GM12878 (cell line): Measurements from ENCODE around the gene TBL3. TPM values are rescaled to one million over a fixed set of nuclear protein-coding genes. Genes with fewer than 3 reads are reported as not detected.

ENCODE experiments used
- BHLHE40 ChIP-seq, 2 experiments: fragments of 450-650 bp in 1 of 2; IDR thresholded peaks; 2 replicates each; pipeline ENCODE4 v1.6.1; 2011 to 2017; ENCODE audit warnings: low read depth in 2 of 2, borderline replicate concordance in 1 of 2, improper control_type of control experiment in 1 of 2, low read length in 1 of 2, mild to moderate bottlenecking in 1 of 2
- CHD4 ChIP-seq: fragments of 200-600 bp; sonication (generic); IDR thresholded peaks from 2 replicates; pipeline ENCODE4 v1.6.1; 2016; ENCODE audit warnings: mild to moderate bottlenecking
- CREB1 ChIP-seq: IDR thresholded peaks from 2 replicates; pipeline ENCODE4 v1.6.1; 2012; ENCODE audit warnings: low read depth, mild to moderate bottlenecking, inconsistent platforms
- EZH2 ChIP-seq: IDR thresholded peaks from 2 replicates; pipeline ENCODE4 v1.6.1; 2012; ENCODE audit warnings: low read depth, mild to moderate bottlenecking, control low read depth, inconsistent platforms, low read length, borderline replicate concordance; ENCODE audit not compliant: control insufficient read depth
- NR2F1 ChIP-seq: fragments of 450-650 bp; conservative IDR thresholded peaks from 2 replicates; pipeline ENCODE4 v1.6.1; 2017; ENCODE audit warnings: mild to moderate bottlenecking
- POLR2AphosphoS5 ChIP-seq: IDR thresholded peaks from 2 replicates; pipeline ENCODE4 v1.6.1; 2011; ENCODE audit warnings: mild to moderate bottlenecking, low read length, inconsistent platforms
- SKIL ChIP-seq: fragments of 450-650 bp; IDR thresholded peaks from 2 replicates; pipeline ENCODE4 v1.6.1; 2017; ENCODE audit warnings: mild to moderate bottlenecking, low read depth, inconsistent platforms; ENCODE audit not compliant: poor library complexity, severe bottlenecking
- SMC3 ChIP-seq: IDR thresholded peaks from 2 replicates; pipeline ENCODE4 v1.6.1; 2011; ENCODE audit warnings: low read length, improper control_type of control experiment, borderline replicate concordance
- SUPT20H ChIP-seq: IDR thresholded peaks from 2 replicates; pipeline ENCODE4 v1.6.1; 2011; ENCODE audit warnings: low read depth, mild to moderate bottlenecking, low read length, moderate library complexity, borderline replicate concordance; ENCODE audit not compliant: control insufficient read depth
- TCF12 ChIP-seq: IDR thresholded peaks from 2 replicates; pipeline ENCODE4 v1.6.1; 2011; ENCODE audit warnings: low read depth, mild to moderate bottlenecking, low read length
- ZNF207 ChIP-seq: fragments of 450-650 bp; IDR thresholded peaks from 2 replicates; pipeline ENCODE4 v1.6.1; 2014; ENCODE audit warnings: antibody characterized with exemption, mild to moderate bottlenecking, borderline replicate concordance
- polyA plus RNA-seq, 11 experiments: library from polyadenylated mRNA; depleted of rRNA in 4 of 11; unstranded in 6 of 11; stranded (reverse) in 5 of 11; fragments of >200 nt; fragmentation: Nextera tagmentation in 4 of 11; fragmentation: Illumina TruSeq in 1 of 11; extraction: Ambion mirVana in 4 of 11; extraction: Trizol in 1 of 11; gene quantifications; 1 replicate in 1 of 11; 2 replicates in 10 of 11; pipeline versions ENCODE4 v1.2.1 to v1.2.3, GENCODE V29; 2011 to 2016; ENCODE audit warnings: inconsistent platforms in 2 of 11, missing spikeins in 2 of 11, low read depth in 1 of 11
- total RNA-seq, 4 experiments: library from RNA; depleted of rRNA in 3 of 4; stranded (reverse); fragments of >200 nt in 3 of 4; fragmentation: Illumina TruSeq in 1 of 4; extraction: Trizol in 1 of 4; gene quantifications; 2 replicates each; pipeline versions ENCODE4 v1.2.1 to v1.2.3, GENCODE V29; 2013 to 2021
- TF ChIP-seq, protein P1 (sequence below): IDR thresholded peaks from 2 replicates; pipeline ENCODE4 v1.6.1; 2012; ENCODE audit warnings: improper control_type of control experiment, low read depth, low read length; ENCODE audit not compliant: insufficient replicate concordance
- TF ChIP-seq, protein P2 (sequence below): IDR thresholded peaks from 2 replicates; pipeline ENCODE4 v1.6.1; 2012; ENCODE audit warnings: low read depth, low read length, improper control_type of control experiment

Gene TBL3
- total and polyA plus RNA-seq, 10 of the 15 experiments (the other 5 are each of a cell fraction or from before 2014, with no cell fraction given) = 1.2 to 101 (median 34.2) TPM

GRCh38 chr16:1963806-1964505 lies 7.9 kb upstream of the TBL3 start (continued):
- TF ChIP-seq, protein P1, sequence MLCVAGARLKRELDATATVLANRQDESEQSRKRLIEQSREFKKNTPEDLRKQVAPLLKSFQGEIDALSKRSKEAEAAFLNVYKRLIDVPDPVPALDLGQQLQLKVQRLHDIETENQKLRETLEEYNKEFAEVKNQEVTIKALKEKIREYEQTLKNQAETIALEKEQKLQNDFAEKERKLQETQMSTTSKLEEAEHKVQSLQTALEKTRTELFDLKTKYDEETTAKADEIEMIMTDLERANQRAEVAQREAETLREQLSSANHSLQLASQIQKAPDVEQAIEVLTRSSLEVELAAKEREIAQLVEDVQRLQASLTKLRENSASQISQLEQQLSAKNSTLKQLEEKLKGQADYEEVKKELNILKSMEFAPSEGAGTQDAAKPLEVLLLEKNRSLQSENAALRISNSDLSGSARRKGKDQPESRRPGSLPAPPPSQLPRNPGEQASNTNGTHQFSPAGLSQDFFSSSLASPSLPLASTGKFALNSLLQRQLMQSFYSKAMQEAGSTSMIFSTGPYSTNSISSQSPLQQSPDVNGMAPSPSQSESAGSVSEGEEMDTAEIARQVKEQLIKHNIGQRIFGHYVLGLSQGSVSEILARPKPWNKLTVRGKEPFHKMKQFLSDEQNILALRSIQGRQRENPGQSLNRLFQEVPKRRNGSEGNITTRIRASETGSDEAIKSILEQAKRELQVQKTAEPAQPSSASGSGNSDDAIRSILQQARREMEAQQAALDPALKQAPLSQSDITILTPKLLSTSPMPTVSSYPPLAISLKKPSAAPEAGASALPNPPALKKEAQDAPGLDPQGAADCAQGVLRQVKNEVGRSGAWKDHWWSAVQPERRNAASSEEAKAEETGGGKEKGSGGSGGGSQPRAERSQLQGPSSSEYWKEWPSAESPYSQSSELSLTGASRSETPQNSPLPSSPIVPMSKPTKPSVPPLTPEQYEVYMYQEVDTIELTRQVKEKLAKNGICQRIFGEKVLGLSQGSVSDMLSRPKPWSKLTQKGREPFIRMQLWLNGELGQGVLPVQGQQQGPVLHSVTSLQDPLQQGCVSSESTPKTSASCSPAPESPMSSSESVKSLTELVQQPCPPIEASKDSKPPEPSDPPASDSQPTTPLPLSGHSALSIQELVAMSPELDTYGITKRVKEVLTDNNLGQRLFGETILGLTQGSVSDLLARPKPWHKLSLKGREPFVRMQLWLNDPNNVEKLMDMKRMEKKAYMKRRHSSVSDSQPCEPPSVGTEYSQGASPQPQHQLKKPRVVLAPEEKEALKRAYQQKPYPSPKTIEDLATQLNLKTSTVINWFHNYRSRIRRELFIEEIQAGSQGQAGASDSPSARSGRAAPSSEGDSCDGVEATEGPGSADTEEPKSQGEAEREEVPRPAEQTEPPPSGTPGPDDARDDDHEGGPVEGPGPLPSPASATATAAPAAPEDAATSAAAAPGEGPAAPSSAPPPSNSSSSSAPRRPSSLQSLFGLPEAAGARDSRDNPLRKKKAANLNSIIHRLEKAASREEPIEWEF = no peak
- no peak for TF ChIP-seq SMC3
- TF ChIP-seq BHLHE40 (IDR thresholded peaks at IDR 0.05; ENCODE audit: borderline replicate concordance in 1 of 2, low read depth in 2 of 2, low read length in 1 of 2) = no peak
- TF ChIP-seq CREB1 = no peak
- peak; percentile 83 for TF ChIP-seq POLR2AphosphoS5
- TF ChIP-seq NR2F1 = peak; percentile 49; the same call in 1 of the 2 replicates
- no peak for TF ChIP-seq CHD4
- TF ChIP-seq SKIL = no peak
- TF ChIP-seq, protein P2, sequence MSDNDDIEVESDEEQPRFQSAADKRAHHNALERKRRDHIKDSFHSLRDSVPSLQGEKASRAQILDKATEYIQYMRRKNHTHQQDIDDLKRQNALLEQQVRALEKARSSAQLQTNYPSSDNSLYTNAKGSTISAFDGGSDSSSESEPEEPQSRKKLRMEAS = no peak
- TF ChIP-seq EZH2 = no peak
- no peak for TF ChIP-seq ZNF207
- TF ChIP-seq SUPT20H = no peak
- TF ChIP-seq TCF12 = no peak
- TF ChIP-seq, all 136 proteins: peak for 6
